ENCODE data around the gene RPS21. TPM values are rescaled to one million over a fixed set of nuclear protein-coding genes. Genes with fewer than 3 reads are reported as not detected.

The RPS21 gene
- total and polyA plus RNA-seq, 2 of the 13 experiments (the other 11 are each of a cell fraction or from before 2014, with no cell fraction given) = 2,647 to 11,063 TPM

DNA sequence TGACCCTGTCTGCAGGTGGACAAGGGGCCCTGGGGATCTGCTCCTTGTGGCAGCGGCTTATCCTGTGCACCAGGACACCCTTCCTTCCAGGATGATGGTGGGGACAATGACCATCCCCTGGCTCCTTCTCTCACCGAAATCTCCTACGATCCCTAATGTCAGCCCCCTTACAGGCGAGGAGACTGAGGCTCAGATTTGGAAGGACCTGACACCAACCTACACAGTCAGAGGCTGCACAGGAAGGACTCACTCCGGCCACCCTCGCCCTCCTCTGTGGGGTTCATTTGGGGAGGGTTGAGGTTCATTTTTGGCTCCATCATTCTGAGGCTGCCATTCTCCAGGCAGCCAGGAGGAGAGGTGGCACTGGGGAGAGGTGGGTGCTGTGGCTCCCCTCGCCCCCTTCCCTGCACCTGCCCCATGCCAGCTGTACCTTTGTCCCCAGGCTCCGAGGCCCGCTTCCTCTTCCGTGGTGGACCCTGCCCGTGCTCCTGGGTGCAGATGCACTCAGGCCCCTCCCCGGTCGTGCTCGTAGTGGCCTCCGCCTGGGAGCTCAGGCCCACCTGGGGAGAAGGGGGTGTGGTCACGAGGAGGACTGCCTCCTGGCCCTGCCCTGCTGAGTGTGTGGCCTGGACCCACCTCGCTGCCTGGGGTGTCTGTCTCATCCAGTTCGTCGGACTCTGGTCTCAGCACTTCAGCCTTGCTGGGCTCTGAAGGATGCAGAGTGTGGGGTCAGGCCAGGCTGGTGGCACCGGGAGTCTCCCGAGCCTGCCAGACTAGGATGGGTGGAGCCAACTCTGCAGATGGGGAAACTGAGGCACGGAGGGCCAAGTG lies 25.5 kb downstream of the RPS21 start (continued):
- TF ChIP-seq BRD4 (CRISPR knock-in tag; IDR thresholded peaks at IDR 0.05) (0 out of 2 replicates have a peak, but pooled peaks have one; percentile 28), EP300 (IDR thresholded peaks at IDR 0.05; ENCODE audit: low read depth in 2 of 2, low read length in 2 of 2) (0 out of 4 replicates have a peak, but pooled peaks of 1 of the 2 experiments have one; percentile 29), EP300 (CRISPR knock-in tag; IDR thresholded peaks at IDR 0.05; ENCODE audit: borderline replicate concordance) (no peak), AHDC1 (CRISPR knock-in tag; IDR thresholded peaks at IDR 0.05; ENCODE audit: borderline replicate concordance) (0 out of 2 replicates have a peak, but pooled peaks have one; percentile 47), ZFX (CRISPR knock-in tag; IDR thresholded peaks at IDR 0.05; ENCODE audit: low read depth) (peak; percentile 86), ZNF280B (CRISPR knock-in tag; IDR thresholded peaks at IDR 0.05; ENCODE audit: borderline replicate concordance) (peak; percentile 7; the same call in 1 of the 2 replicates), MTERF4 (CRISPR knock-in tag; IDR thresholded peaks at IDR 0.05) (no peak), CEBPB (IDR thresholded peaks at IDR 0.05; ENCODE audit: borderline replicate concordance, low read depth, low read length) (no peak), ZNF781 (CRISPR knock-in tag; IDR thresholded peaks at IDR 0.05; ENCODE audit: borderline replicate concordance, not compliant biosample characterization) (peak; percentile 60)
- TF ChIP-seq, protein P1, sequence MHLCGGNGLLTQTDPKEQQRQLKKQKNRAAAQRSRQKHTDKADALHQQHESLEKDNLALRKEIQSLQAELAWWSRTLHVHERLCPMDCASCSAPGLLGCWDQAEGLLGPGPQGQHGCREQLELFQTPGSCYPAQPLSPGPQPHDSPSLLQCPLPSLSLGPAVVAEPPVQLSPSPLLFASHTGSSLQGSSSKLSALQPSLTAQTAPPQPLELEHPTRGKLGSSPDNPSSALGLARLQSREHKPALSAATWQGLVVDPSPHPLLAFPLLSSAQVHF (CRISPR knock-in tag; IDR thresholded peaks at IDR 0.05) = no peak
- TF ChIP-seq, protein P2, sequence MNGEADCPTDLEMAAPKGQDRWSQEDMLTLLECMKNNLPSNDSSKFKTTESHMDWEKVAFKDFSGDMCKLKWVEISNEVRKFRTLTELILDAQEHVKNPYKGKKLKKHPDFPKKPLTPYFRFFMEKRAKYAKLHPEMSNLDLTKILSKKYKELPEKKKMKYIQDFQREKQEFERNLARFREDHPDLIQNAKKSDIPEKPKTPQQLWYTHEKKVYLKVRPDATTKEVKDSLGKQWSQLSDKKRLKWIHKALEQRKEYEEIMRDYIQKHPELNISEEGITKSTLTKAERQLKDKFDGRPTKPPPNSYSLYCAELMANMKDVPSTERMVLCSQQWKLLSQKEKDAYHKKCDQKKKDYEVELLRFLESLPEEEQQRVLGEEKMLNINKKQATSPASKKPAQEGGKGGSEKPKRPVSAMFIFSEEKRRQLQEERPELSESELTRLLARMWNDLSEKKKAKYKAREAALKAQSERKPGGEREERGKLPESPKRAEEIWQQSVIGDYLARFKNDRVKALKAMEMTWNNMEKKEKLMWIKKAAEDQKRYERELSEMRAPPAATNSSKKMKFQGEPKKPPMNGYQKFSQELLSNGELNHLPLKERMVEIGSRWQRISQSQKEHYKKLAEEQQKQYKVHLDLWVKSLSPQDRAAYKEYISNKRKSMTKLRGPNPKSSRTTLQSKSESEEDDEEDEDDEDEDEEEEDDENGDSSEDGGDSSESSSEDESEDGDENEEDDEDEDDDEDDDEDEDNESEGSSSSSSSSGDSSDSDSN (CRISPR knock-in tag; IDR thresholded peaks at IDR 0.05) = peak; percentile 58
- TF ChIP-seq, protein P3, sequence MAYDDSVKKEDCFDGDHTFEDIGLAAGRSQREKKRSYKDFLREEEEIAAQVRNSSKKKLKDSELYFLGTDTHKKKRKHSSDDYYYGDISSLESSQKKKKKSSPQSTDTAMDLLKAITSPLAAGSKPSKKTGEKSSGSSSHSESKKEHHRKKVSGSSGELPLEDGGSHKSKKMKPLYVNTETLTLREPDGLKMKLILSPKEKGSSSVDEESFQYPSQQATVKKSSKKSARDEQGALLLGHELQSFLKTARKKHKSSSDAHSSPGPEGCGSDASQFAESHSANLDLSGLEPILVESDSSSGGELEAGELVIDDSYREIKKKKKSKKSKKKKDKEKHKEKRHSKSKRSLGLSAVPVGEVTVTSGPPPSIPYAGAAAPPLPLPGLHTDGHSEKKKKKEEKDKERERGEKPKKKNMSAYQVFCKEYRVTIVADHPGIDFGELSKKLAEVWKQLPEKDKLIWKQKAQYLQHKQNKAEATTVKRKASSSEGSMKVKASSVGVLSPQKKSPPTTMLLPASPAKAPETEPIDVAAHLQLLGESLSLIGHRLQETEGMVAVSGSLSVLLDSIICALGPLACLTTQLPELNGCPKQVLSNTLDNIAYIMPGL (CRISPR knock-in tag; IDR thresholded peaks at IDR 0.05; ENCODE audit: borderline replicate concordance in 1 of 2, low read depth in 1 of 2) = peak in 1 of 2 experiments; percentile 56; a peak in 3 of 4 replicates

Data from HepG2 (cell line).